Inferior parietal cortex (tissue), 1 donor: ENCODE data around the gene COX10.

Experiments
- DNase-seq: peaks from one replicate; pipeline ENCODE4 v3.0.0-alpha.2; 2016; ENCODE audit errors: extremely low spot score

COX10 gene

GRCh38 chr17:14070344-14070984 lies 1.2 kb downstream of the COX10 start:
- DNase-seq = no peak

- no peak for DNase-seq
These were observed 3.6 kb downstream of the COX10 start for GRCh38 chr17:14072881-14073280.

GRCh38 chr17:14078027-14078426 lies 8.7 kb downstream of the COX10 start:
- no peak for DNase-seq

GRCh38 chr17:14080847-14081251 lies 11.5 kb downstream of the COX10 start:
- no peak for DNase-seq

- DNase-seq = no peak
These were observed 13.5 kb downstream of the COX10 start for GRCh38 chr17:14082848-14083247.

GRCh38 chr17:14084955-14085354 lies 15.7 kb downstream of the COX10 start:
- no peak for DNase-seq

GRCh38 chr17:14086189-14086588 lies 16.9 kb downstream of the COX10 start:
- no peak for DNase-seq

- no peak for DNase-seq
These were observed 19.9 kb downstream of the COX10 start for GRCh38 chr17:14089179-14089578.

- DNase-seq = no peak
These were observed 22.1 kb downstream of the COX10 start for GRCh38 chr17:14091367-14091766.

- DNase-seq = no peak
These were observed 23.5 kb downstream of the COX10 start for GRCh38 chr17:14092808-14093207.

GRCh38 chr17:14094676-14095601 lies 25.6 kb downstream of the COX10 start:
- no peak for DNase-seq

- no peak for DNase-seq
These were observed 26.3 kb downstream of the COX10 start for GRCh38 chr17:14095631-14096030.

GRCh38 chr17:14098246-14098645 lies 28.9 kb downstream of the COX10 start:
- no peak for DNase-seq

- no peak for DNase-seq
These were observed 32.7 kb downstream of the COX10 start for GRCh38 chr17:14101976-14102375.

GRCh38 chr17:14103836-14104235 lies 34.5 kb downstream of the COX10 start:
- no peak for DNase-seq

- no peak for DNase-seq
These were observed 35.4 kb downstream of the COX10 start for GRCh38 chr17:14104734-14105133.

- no peak for DNase-seq
These were observed 38.6 kb downstream of the COX10 start for GRCh38 chr17:14107889-14108288.

- DNase-seq = no peak
These were observed 43.1 kb downstream of the COX10 start for GRCh38 chr17:14112407-14112806.

GRCh38 chr17:14113137-14113536 lies 43.8 kb downstream of the COX10 start:
- DNase-seq = no peak

- DNase-seq = no peak
These were observed 47.1 kb downstream of the COX10 start for GRCh38 chr17:14116263-14117024.

GRCh38 chr17:14118951-14119350 lies 49.6 kb downstream of the COX10 start:
- DNase-seq = no peak

GRCh38 chr17:14119546-14119945 lies 50.2 kb downstream of the COX10 start:
- no peak for DNase-seq
